H1 (cell line): ENCODE results near the gene TTC28. TPM values are rescaled to one million over a fixed set of nuclear protein-coding genes. Genes with fewer than 3 reads are reported as not detected.

Experiments used
- CTCF ChIA-PET: fragments of 300-600 bp; sonication (Branson Sonifier 250); formaldehyde crosslinking; loops from one replicate; lab custom pipeline; 2021; ENCODE audit not compliant: partially characterized antibody; lab: Charles Lee
- POLR2A ChIA-PET: fragments of 300-600 bp; sonication (Branson Sonifier 250); formaldehyde crosslinking; loops from one replicate; lab custom pipeline; 2021; ENCODE audit warnings: inconsistent platforms; ENCODE audit not compliant: partially characterized antibody; lab: Charles Lee
- DNase-seq, 2 experiments: peaks; one replicate each; pipeline versions ENCODE4 v3.0.0 to v3.0.0-alpha.2; 2010 to 2022; ENCODE audit warnings: low spot score in 2 of 2, low read depth in 1 of 2, mixed read lengths in 1 of 2
- FAIRE-seq: peaks from 2 replicates; lab custom pipeline; 2011; peaks lifted over from hg19 to GRCh38; lab: Jason Lieb, UNC
- H2AFZ ChIP-seq: 2 replicates; pipeline ENCODE4 v1.8.1; 2012; ENCODE audit warnings: low read length, inconsistent platforms
- H2AK5ac ChIP-seq: 2 replicates; pipeline ENCODE4 v1.6.1; 2013; ENCODE audit warnings: low read depth, low read length
- H2BK120ac ChIP-seq: replicated peaks from 2 replicates; pipeline ENCODE3; 2013; ENCODE audit warnings: low read depth, low read length, inconsistent platforms
- H2BK12ac ChIP-seq: 2 replicates; pipeline ENCODE4 v1.6.1; 2013; ENCODE audit warnings: low read depth, low read length
- H2BK15ac ChIP-seq: 2 replicates; pipeline ENCODE4 v1.6.1; 2013; ENCODE audit warnings: low read length
- H2BK20ac ChIP-seq: 2 replicates; pipeline ENCODE4 v1.6.1; 2013; ENCODE audit warnings: low read length
- H2BK5ac ChIP-seq: 2 replicates; pipeline ENCODE4 v1.6.1; 2013; ENCODE audit warnings: low read depth, low read length
- H3K14ac ChIP-seq: 2 replicates; pipeline ENCODE4 v1.6.1; 2013; ENCODE audit warnings: inconsistent platforms; ENCODE audit not compliant: insufficient read length
- H3K18ac ChIP-seq: 2 replicates; pipeline ENCODE4 v1.6.1; 2013; ENCODE audit warnings: low read length; ENCODE audit errors: extremely low read depth
- H3K23ac ChIP-seq: 2 replicates; pipeline ENCODE4 v1.6.1; 2013; ENCODE audit warnings: inconsistent platforms; ENCODE audit not compliant: insufficient read length
- H3K23me2 ChIP-seq: 2 replicates; pipeline ENCODE4 v1.6.1; 2013; ENCODE audit warnings: low read depth, low read length
- H3K27ac ChIP-seq: 2 replicates; pipeline ENCODE4 v1.6.1; 2011; ENCODE audit warnings: low read depth, low read length, inconsistent platforms
- H3K27me3 ChIP-seq, 4 experiments: replicated peaks in 1 of 4; 1 replicate in 1 of 4; 2 replicates in 3 of 4; pipeline versions ENCODE4 v1.6.1 to v1.8.1; 2011 to 2013; ENCODE audit warnings: low read length in 3 of 4, mild to moderate bottlenecking in 3 of 4, inconsistent platforms in 2 of 4, mixed read lengths in 2 of 4, moderate library complexity in 1 of 4; ENCODE audit not compliant: control insufficient read depth in 3 of 4, insufficient read depth in 3 of 4; ENCODE audit errors: extremely low read depth in 1 of 4
- H3K36me3 ChIP-seq, 4 experiments: 2 replicates each; pipeline versions ENCODE4 v1.6.1 to v1.8.1; 2011 to 2013; ENCODE audit warnings: mild to moderate bottlenecking in 4 of 4, low read length in 3 of 4, moderate library complexity in 2 of 4, control low read depth in 1 of 4, inconsistent platforms in 1 of 4; ENCODE audit not compliant: insufficient read depth in 4 of 4, control insufficient read depth in 2 of 4
- H3K4ac ChIP-seq: replicated peaks from 2 replicates; pipeline ENCODE3; 2013; ENCODE audit warnings: low read length, low read depth, mixed read lengths, inconsistent platforms; ENCODE audit not compliant: insufficient read length
- H3K4me1 ChIP-seq, 4 experiments: replicated peaks in 1 of 4; 1 replicate in 1 of 4; 2 replicates in 3 of 4; pipeline versions ENCODE4 v1.6.1 to v1.8.1; 2011 to 2013; ENCODE audit warnings: low read length in 3 of 4, inconsistent platforms in 2 of 4, mixed read lengths in 1 of 4; ENCODE audit not compliant: insufficient read depth in 4 of 4, control insufficient read depth in 3 of 4
- H3K4me2 ChIP-seq, 2 experiments: 2 replicates each; pipeline versions ENCODE4 v1.6.1 to v1.8.1; 2011 to 2013; ENCODE audit warnings: low read depth in 2 of 2, low read length in 2 of 2, control low read depth in 1 of 2, inconsistent platforms in 1 of 2, mild to moderate bottlenecking in 1 of 2; ENCODE audit not compliant: insufficient read depth in 1 of 2
- H3K4me3 ChIP-seq, 4 experiments: fragments of 200-600, 300-600 bp in 1 of 4; sonication (generic), shearing (Covaris generic), sonication (Bioruptor Twin) in 1 of 4; 2 replicates each; pipeline versions ENCODE4 v1.5.1 to v1.8.1; 2011 to 2016; ENCODE audit warnings: low read length in 4 of 4, low read depth in 3 of 4, control low read depth in 2 of 4, inconsistent platforms in 2 of 4, mild to moderate bottlenecking in 2 of 4, mixed read lengths in 1 of 4, moderate library complexity in 1 of 4; ENCODE audit not compliant: insufficient read depth in 2 of 4; ENCODE audit errors: extremely low read depth in 1 of 4
- H3K56ac ChIP-seq: replicated peaks from 2 replicates; pipeline ENCODE3; 2013; ENCODE audit warnings: low read depth, mild to moderate bottlenecking, mixed read lengths, low read length, inconsistent platforms; ENCODE audit not compliant: insufficient read length
- H3K79me1 ChIP-seq: 2 replicates; pipeline ENCODE4 v1.6.1; 2013; ENCODE audit warnings: low read depth, low read length, control low read depth
- H3K79me2 ChIP-seq, 2 experiments: 2 replicates each; pipeline versions ENCODE4 v1.6.1 to v1.8.1; 2012 to 2013; ENCODE audit warnings: low read length in 2 of 2, mild to moderate bottlenecking in 2 of 2, inconsistent platforms in 1 of 2; ENCODE audit not compliant: insufficient read depth in 2 of 2, control insufficient read depth in 1 of 2
- H3K9ac ChIP-seq, 4 experiments: replicated peaks in 1 of 4; 1 replicate in 1 of 4; 2 replicates in 3 of 4; pipeline versions ENCODE4 v1.6.1 to v1.8.1; 2011 to 2013; ENCODE audit warnings: low read depth in 3 of 4, low read length in 3 of 4, control low read depth in 2 of 4, mild to moderate bottlenecking in 2 of 4, moderate library complexity in 2 of 4, inconsistent platforms in 1 of 4; ENCODE audit errors: extremely low read depth in 1 of 4
- H3K9me3 ChIP-seq, 2 experiments: 2 replicates each; pipeline versions ENCODE4 v1.6.1 to v1.8.1; 2012 to 2013; ENCODE audit warnings: mild to moderate bottlenecking in 2 of 2, moderate library complexity in 2 of 2, control low read depth in 1 of 2, inconsistent platforms in 1 of 2, low read depth in 1 of 2, low read length in 1 of 2, mixed read lengths in 1 of 2; ENCODE audit not compliant: insufficient read depth in 2 of 2
- H4K20me1 ChIP-seq, 2 experiments: replicated peaks in 1 of 2; 2 replicates each; pipeline versions ENCODE3 to v1.8.1; 2011 to 2013; ENCODE audit warnings: inconsistent platforms in 2 of 2, low read length in 2 of 2, mild to moderate bottlenecking in 1 of 2; ENCODE audit not compliant: insufficient read depth in 2 of 2, control insufficient read depth in 1 of 2
- H4K5ac ChIP-seq: 2 replicates; pipeline ENCODE4 v1.6.1; 2013; ENCODE audit warnings: low read length, low read depth, mixed read lengths, inconsistent platforms; ENCODE audit not compliant: insufficient read length
- H4K8ac ChIP-seq: 2 replicates; pipeline ENCODE4 v1.8.0; 2013; ENCODE audit warnings: mild to moderate bottlenecking, moderate library complexity, low read length, inconsistent platforms; ENCODE audit not compliant: insufficient read depth; ENCODE audit errors: extremely low read depth
- H4K91ac ChIP-seq: replicated peaks from 2 replicates; pipeline ENCODE3; 2013; ENCODE audit warnings: low read length, mixed read lengths, inconsistent platforms; ENCODE audit not compliant: insufficient read length
- BCL11A ChIP-seq, 2 experiments: IDR thresholded peaks; one replicate each; pipeline ENCODE4 v1.6.1; 2011; ENCODE audit warnings: low read depth in 2 of 2, low read length in 2 of 2, mild to moderate bottlenecking in 2 of 2
- CBX5 ChIP-seq: fragments of 300-800, 300-1000 bp; sonication (generic); IDR thresholded peaks from 2 replicates; pipeline ENCODE4 v1.7.1; 2016; ENCODE audit warnings: antibody characterized with exemption, low read length, low read depth
- CTBP2 ChIP-seq: IDR thresholded peaks from 2 replicates; pipeline ENCODE4 v1.7.0; 2011; ENCODE audit warnings: borderline replicate concordance, mild to moderate bottlenecking, moderate library complexity, mixed read lengths, low read length; ENCODE audit not compliant: insufficient read depth, insufficient read length
- E2F6 ChIP-seq: IDR thresholded peaks from 2 replicates; pipeline ENCODE4 v1.6.1; 2012; ENCODE audit warnings: inconsistent platforms
- FOSL1 ChIP-seq: IDR thresholded peaks from 2 replicates; pipeline ENCODE4 v1.6.1; 2011; ENCODE audit warnings: mild to moderate bottlenecking, low read depth, low read length, moderate library complexity; ENCODE audit not compliant: insufficient read depth
- JUN ChIP-seq: IDR thresholded peaks from 2 replicates; pipeline ENCODE4 v1.6.1; 2011; ENCODE audit warnings: low read depth, mild to moderate bottlenecking, improper control_type of control experiment, low read length
- MAFK ChIP-seq: IDR thresholded peaks from 2 replicates; pipeline ENCODE4 v1.6.1; 2012; ENCODE audit warnings: low read depth, mild to moderate bottlenecking, improper control_type of control experiment, low read length
- POLR2AphosphoS5 ChIP-seq: IDR thresholded peaks from 2 replicates; pipeline ENCODE4 v1.6.1; 2011; ENCODE audit warnings: low read depth, low read length
- POU5F1 ChIP-seq: IDR thresholded peaks from 2 replicates; pipeline ENCODE4 v1.6.1; 2011; ENCODE audit warnings: low read depth, mild to moderate bottlenecking, low read length, moderate library complexity
- SRF ChIP-seq: IDR thresholded peaks from 2 replicates; pipeline ENCODE4 v1.6.1; 2011; ENCODE audit warnings: mild to moderate bottlenecking, low read depth, low read length, moderate library complexity
- TEAD4 ChIP-seq: IDR thresholded peaks from 2 replicates; pipeline ENCODE4 v1.6.1; 2012; ENCODE audit warnings: low read depth, low read length, inconsistent platforms, mixed read lengths
- WGBS, 2 experiments: shearing (Covaris generic) in 1 of 2; methylation state at CpG; one replicate each; pipeline versions ENCODE4 v1.1.6 to v1.1.7; 2013 to 2015; ENCODE audit warnings: low lambda C conversion rate in 2 of 2, mixed read lengths in 2 of 2, inconsistent platforms in 1 of 2, low coverage in 1 of 2, missing lambda C conversion rate in 1 of 2; ENCODE audit not compliant: insufficient replicate concordance in 2 of 2, insufficient coverage in 1 of 2, insufficient read length in 1 of 2; ENCODE audit errors: extremely low coverage in 1 of 2, missing lambda C conversion rate in 1 of 2; 5-methylcytosine and 5-hydroxymethylcytosine counted together
- polyA plus RNA-seq, 7 experiments: library from polyadenylated mRNA; depleted of rRNA in 3 of 7; stranded (reverse) in 5 of 7; unstranded in 2 of 7; fragments of >200 nt in 5 of 7; fragments of 200-250 nt in 2 of 7; gene quantifications; 1 replicate in 5 of 7; 2 replicates in 1 of 7; 4 replicates in 1 of 7; pipeline versions ENCODE4 v1.2.1 to v1.2.3, GENCODE V29; 2011 to 2013; ENCODE audit warnings: missing spikeins in 2 of 7, mixed read lengths in 2 of 7
- total RNA-seq: library from RNA; stranded (reverse); fragmentation: NEBNext Ultra II Directional; extraction: Animal tissue kit (Norgen Biotek cat#: 25700); gene quantifications from 2 replicates; pipeline ENCODE4 v1.2.1, GENCODE V29; 2021

Gene TTC28
- total and polyA plus RNA-seq, 2 of the 8 experiments (the other 6 are each of a cell fraction or from before 2014, with no cell fraction given), result 2.6 to 12.6 TPM

GRCh38 chr22:28435140-28435768 is 244.4 kb downstream of the TTC28 start:
- no peak overlapping the region for H3K4me2 ChIP-seq
- ChIA-PET CTCF (interaction anchor here (0.9 to 1.0 kb wide), 3 partner anchors 13 to 385 kb away, joined by 3 to 4 read pairs (median 3); no protein-coding TSS in a partner anchor), POLR2A (no interaction called here)
- TF ChIP-seq CBX5, result no peak
- no peak for TF ChIP-seq TEAD4
- TF ChIP-seq FOSL1, result no peak
- TF ChIP-seq SRF, result no peak
- no peak for TF ChIP-seq JUN
- no peak for TF ChIP-seq POLR2AphosphoS5
- TF ChIP-seq E2F6, result no peak
- no peak for TF ChIP-seq POU5F1
- no peak for TF ChIP-seq MAFK
- TF ChIP-seq BCL11A (IDR thresholded peaks at IDR 0.05; ENCODE audit: low read depth in 2 of 2, low read length in 2 of 2), result no peak
- TF ChIP-seq CTBP2, result no peak
- H3K36me3 ChIP-seq, result no peaks in the 10 kb centered on the region
- no peak overlapping the region for H2BK20ac ChIP-seq
- H2AFZ ChIP-seq, result no peak overlapping the region
- H3K56ac ChIP-seq, result no peak overlapping the region
- no peaks in the 10 kb centered on the region for H3K9me3 ChIP-seq
- no peak overlapping the region for H4K8ac ChIP-seq
- no peaks in the 10 kb centered on the region for H3K79me2 ChIP-seq
- H3K4ac ChIP-seq, result no peak overlapping the region
- no peak overlapping the region for H3K18ac ChIP-seq
- no peaks in the 10 kb centered on the region for H3K23me2 ChIP-seq
- H3K14ac ChIP-seq, result no peak overlapping the region
- no peak overlapping the region for H2BK120ac ChIP-seq
- FAIRE-seq, result no peak
- no peak overlapping the region for H4K5ac ChIP-seq
- H2AK5ac ChIP-seq, result no peak overlapping the region
- H3K4me3 ChIP-seq, result no peak overlapping the region
- no peaks in the 10 kb centered on the region for H4K20me1 ChIP-seq
- WGBS, 2 experiments, result 83% methylated on average over 2 of the region's 2 CpGs; no CpG with 5 or more reads in 1 of the 2 experiments
- no peak overlapping the region for H3K23ac ChIP-seq
- no peak overlapping the region for H2BK12ac ChIP-seq
- H3K27me3 ChIP-seq, result no peaks in the 10 kb centered on the region
- H2BK5ac ChIP-seq, result no peak overlapping the region
- H2BK15ac ChIP-seq, result no peak overlapping the region
- DNase-seq, result no peak
- H4K91ac ChIP-seq, result no peak overlapping the region
- H3K9ac ChIP-seq, result no peak overlapping the region
- no peak overlapping the region for H3K27ac ChIP-seq
- H3K4me1 ChIP-seq, result no peaks in the 10 kb centered on the region
- H3K79me1 ChIP-seq, result no peaks in the 10 kb centered on the region
